Fibroblast of lung (primary cell): ENCODE data around the gene WAC.

Source experiments
- EZH2 ChIP-seq: IDR thresholded peaks from 2 replicates; pipeline ENCODE4 v1.5.1; 2012; ENCODE audit warnings: low read length, control low read depth, mild to moderate bottlenecking; ENCODE audit errors: missing control alignments
- TF ChIP-seq, protein P1 (sequence below), 2 donors: IDR thresholded peaks in 1 of 2; conservative IDR thresholded peaks in 1 of 2; 1 replicate in 1 of 2; 2 replicates in 1 of 2; pipeline ENCODE4 v1.5.1; 2011 to 2012; ENCODE audit warnings: low read length in 2 of 2, control low read depth in 1 of 2, inconsistent platforms in 1 of 2, low read depth in 1 of 2, mild to moderate bottlenecking in 1 of 2

DNA sequence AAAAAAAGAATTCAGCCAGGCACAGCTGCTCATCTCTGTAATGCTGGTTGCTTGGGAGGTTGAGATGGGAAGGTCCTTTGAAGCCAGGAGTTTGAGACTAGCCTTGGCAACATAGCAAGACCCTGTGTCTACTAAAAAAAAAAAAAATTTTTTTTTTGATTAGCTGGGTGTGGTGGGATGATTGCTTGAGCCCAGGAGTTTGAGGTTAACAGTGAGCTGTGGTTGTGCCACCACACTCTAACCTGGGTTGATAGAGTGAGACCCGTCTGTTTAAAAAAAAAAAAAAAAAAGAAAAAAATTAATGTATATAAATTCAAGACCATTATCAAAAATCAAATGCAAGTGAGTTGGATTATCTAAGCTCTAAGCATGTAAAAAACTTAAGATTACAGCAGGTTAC is 5.7 kb downstream of the WAC start:
- TF ChIP-seq, protein P1, sequence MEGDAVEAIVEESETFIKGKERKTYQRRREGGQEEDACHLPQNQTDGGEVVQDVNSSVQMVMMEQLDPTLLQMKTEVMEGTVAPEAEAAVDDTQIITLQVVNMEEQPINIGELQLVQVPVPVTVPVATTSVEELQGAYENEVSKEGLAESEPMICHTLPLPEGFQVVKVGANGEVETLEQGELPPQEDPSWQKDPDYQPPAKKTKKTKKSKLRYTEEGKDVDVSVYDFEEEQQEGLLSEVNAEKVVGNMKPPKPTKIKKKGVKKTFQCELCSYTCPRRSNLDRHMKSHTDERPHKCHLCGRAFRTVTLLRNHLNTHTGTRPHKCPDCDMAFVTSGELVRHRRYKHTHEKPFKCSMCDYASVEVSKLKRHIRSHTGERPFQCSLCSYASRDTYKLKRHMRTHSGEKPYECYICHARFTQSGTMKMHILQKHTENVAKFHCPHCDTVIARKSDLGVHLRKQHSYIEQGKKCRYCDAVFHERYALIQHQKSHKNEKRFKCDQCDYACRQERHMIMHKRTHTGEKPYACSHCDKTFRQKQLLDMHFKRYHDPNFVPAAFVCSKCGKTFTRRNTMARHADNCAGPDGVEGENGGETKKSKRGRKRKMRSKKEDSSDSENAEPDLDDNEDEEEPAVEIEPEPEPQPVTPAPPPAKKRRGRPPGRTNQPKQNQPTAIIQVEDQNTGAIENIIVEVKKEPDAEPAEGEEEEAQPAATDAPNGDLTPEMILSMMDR (conservative IDR thresholded peaks at IDR 0.05 in 1 of 2, IDR thresholded peaks at IDR 0.05 in 1 of 2; ENCODE audit: low read depth in 1 of 2, low read length in 2 of 2): no peak
- no peak for TF ChIP-seq EZH2
